HG02610 (cell line): ENCODE measurements around the gene COA8.
A peak's percentile ranks its signal among the peaks of the same experiment; 100 is the strongest.
"Not testable (repeated sequence)": the region's sequence is repeated elsewhere in the genome, so short reads cannot be mapped to it uniquely, and the experiment has no call there.

Experiments used
- ATAC-seq: cut with Tn5 transposase; IDR thresholded peaks from one replicate; pipeline ENCODE4 v1.9.1; 2021; ENCODE audit warnings: mild to moderate bottlenecking, moderate library complexity; ENCODE audit not compliant: unreplicated experiment

Gene COA8

DNA sequence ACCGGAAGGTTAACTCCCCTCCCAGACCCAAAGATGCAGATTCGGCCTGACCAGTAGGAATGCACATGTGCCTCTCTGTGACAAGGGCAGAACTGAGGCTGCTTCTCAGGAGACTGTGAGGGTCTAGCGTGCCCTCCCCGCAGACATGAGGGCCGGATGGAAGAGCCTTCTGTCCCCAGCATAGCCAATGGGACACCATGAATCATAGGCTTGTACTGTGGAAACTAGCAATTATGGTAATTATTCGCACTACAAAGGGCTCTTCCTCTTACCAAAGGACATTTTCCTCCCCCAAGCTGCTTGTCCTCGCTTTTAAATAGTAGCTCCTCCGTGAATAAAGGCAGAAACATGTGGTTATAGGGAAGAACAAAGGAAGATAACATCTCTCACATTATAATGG is 6.2 kb downstream of the COA8 start:
- no peak for ATAC-seq

DNA sequence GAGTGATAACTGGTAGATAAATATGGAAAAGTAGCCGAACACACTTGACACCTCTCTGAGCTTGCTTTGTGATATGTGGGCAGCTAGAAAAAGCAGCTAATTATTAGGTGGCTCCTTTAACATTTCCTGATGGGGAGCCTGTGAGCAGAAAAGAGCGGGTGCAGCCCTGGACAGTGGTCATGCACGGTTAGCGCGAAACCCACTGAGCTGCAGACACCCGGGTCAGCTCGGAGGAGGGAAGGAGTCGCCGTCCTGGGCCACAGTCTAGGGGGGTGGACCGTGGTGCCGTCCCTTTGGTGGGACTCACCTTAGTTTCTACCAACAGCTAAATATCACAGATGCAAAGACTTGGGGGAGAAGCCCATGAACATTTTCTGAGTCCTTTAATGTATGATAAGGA is 6.6 kb downstream of the COA8 start:
- ATAC-seq, result no peak

- no peak for ATAC-seq
Measured at GRCh38 chr14:103574104-103574503, 11.3 kb downstream of the COA8 start.

- no peak for ATAC-seq
Measured at GRCh38 chr14:103574707-103575285, 12.0 kb downstream of the COA8 start.

- ATAC-seq, result no peak
Measured at GRCh38 chr14:103576371-103577024, 13.7 kb downstream of the COA8 start.

DNA sequence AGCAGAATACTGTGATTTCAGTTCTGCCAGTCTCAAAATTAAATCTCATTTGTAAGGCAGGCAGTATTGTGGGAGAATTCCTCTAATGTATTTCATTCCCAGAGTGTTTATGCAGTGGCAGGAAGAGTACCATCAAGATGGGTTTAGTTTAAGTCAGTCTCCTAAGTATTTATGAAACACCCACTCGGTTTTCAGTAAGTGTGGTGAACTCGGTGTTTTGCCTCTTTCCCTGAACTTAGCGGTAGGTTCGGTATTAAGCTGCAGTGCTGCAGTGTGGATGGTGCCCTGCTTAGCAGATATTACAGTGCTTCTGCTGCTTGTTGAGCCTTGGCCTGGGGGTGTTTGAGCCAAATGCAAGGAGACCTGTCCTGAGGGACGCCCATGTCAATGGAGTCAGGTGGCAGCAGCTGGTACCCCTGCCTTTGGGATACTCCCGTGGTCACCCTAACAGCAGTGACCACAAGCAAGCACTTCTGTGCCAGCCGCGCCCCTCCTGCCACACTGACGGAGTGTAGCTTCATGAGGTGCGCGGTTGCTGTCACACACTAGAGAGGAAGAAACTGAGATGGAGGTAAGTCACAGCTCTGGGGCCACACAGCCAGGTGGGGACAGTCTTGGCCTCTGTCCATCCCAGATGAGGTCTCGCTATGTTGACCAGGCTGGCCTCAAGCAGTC is 15.8 kb downstream of the COA8 start:
- ATAC-seq, result no peak

- ATAC-seq, result no peak
Measured at GRCh38 chr14:103581206-103581605, 18.4 kb downstream of the COA8 start.

- no peak for ATAC-seq
Measured at GRCh38 chr14:103581954-103582703, 19.4 kb downstream of the COA8 start.

DNA sequence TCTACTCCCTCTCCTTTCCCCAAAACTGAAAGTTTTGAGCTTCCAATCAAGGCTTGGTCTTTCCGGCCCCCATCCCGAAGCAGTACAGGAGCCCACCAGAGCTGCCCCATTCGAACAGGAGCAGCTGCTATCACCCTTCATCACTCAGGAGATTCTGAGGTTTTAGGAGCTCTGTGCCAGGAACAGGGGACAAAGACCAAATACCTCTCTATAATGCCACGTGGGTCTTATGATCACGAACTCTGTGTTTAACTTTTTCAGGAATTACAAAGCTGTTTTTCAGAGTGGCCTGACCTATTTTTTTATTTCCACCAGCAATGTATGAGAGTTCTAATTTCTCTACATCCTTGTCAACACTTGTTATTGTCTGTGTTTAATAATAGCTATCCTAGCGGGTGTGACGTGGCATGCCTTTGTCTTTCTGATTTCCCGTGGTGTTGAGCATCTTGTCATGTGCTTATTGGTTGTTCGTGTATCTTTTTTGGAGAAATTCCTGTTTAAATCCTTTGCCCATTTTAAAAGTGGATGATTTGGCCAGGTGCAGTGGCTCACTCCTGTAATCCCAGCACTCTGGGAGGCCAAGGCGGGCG is 21.7 kb downstream of the COA8 start:
- no peak for ATAC-seq

- peak; percentile 89 for ATAC-seq
Measured at GRCh38 chr14:103593577-103593976, 30.8 kb downstream of the COA8 start.

DNA sequence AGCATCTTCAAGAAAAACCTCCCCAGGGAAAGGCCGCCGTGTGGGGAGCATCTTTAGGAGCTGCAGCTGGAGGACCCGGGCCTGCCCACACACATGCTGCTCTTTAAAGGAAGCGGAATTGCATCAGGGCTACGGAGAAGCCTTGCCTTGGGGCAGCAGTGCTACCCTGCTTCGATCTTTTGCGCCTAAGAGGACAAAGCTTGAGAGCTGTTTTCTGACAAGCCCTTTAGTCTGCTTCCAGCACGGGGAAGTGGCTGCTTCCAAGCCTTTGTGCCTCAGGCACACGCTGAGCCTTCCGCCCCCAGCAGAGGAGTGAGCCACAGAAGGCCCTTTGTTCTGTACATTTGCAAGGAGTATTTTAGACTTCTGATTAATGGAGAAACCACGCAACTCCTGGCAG is 31.5 kb downstream of the COA8 start:
- no peak for ATAC-seq

- ATAC-seq, result no peak
Measured at GRCh38 chr14:103597623-103598377, 35.0 kb downstream of the COA8 start.

GRCh38 chr14:103600503-103600902 is 37.7 kb downstream of the COA8 start:
- ATAC-seq, result no peak

GRCh38 chr14:103604620-103605019 is 41.9 kb downstream of the COA8 start:
- ATAC-seq, result no peak

DNA sequence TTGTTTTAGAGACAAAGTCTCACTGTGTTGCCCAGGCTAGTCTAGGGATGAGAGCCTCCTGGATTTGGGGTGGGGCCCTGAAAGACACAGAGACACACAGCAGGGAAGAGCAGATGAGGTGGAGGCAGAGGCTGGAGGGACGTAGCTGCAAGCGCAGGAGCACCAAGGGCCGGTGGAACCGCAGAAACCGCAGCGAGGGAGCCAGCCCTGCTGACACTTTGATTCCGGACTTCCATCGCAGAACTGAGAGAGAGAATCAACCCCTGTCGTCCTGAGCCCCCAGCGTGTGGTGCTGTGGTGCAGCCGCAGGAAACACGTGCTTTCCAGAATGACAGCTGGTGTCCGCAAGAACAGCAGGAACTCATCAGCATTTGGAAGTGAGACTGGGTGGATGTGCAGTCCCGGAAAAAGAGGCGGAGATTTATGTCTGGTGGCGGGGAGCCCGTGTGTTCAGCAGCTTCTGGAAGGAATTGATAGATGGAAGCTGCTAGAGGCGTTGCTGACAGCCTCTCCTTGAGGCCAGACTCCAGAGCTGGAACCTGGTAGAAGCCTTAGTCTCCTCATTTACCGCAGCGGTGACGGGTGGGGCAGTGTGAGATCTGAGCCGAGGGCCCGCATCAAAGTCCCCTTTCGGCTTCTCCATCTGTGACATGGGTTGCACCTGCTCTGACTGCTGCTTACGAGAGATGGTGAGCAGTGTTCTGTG is 44.4 kb downstream of the COA8 start:
- ATAC-seq, result no peak

DNA sequence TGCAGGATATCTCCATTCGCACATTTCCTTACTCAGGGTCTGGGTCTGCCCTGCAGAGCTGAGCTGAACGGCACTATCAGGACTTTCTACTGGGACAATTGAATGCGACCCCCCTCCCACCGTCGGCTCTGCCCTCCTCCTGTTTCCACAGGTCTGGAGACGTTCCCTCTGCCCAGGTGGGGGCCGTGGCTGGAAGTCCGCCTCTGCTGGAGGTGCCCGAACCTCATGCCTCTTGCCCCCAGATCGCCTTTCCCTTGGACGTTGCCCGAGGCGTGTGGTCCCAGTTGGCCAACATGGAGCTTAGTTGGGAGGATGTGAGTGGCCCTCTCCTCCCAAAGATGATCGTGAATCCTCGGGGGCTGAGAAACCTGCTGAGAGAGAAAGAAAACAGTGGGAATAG is 45.1 kb downstream of the COA8 start:
- no peak for ATAC-seq

- ATAC-seq, result not testable (repeated sequence)
Measured at GRCh38 chr14:103609081-103609480, 46.3 kb downstream of the COA8 start.

DNA sequence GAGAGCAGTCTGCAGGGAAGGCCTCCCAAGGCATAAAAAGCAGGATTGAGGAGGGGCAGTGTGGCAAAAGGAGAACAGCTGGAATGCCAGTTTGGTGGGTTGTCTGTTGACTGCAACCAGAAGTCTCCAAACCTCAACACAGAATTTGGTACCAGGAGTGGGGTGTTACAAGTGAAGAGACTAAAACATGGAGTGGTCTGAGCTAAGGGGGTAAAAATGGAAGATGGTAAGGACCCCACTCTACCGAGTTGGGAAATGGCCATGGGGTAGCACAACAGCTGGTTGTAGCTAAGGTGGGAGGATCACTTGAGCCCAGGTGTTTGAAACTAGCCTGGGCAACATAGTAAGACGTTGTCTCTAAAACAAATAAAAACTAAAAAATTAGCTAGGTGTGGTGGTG is 48.5 kb downstream of the COA8 start:
- ATAC-seq, result no peak

- ATAC-seq, result no peak
Measured at GRCh38 chr14:103613517-103613916, 50.8 kb downstream of the COA8 start.
